ENCODE measurements around the gene ADAMTS12.
"Not testable (repeated sequence)": the region's sequence is repeated elsewhere in the genome, so short reads cannot be mapped to it uniquely, and the experiment has no call there.

Gene ADAMTS12, protein sequence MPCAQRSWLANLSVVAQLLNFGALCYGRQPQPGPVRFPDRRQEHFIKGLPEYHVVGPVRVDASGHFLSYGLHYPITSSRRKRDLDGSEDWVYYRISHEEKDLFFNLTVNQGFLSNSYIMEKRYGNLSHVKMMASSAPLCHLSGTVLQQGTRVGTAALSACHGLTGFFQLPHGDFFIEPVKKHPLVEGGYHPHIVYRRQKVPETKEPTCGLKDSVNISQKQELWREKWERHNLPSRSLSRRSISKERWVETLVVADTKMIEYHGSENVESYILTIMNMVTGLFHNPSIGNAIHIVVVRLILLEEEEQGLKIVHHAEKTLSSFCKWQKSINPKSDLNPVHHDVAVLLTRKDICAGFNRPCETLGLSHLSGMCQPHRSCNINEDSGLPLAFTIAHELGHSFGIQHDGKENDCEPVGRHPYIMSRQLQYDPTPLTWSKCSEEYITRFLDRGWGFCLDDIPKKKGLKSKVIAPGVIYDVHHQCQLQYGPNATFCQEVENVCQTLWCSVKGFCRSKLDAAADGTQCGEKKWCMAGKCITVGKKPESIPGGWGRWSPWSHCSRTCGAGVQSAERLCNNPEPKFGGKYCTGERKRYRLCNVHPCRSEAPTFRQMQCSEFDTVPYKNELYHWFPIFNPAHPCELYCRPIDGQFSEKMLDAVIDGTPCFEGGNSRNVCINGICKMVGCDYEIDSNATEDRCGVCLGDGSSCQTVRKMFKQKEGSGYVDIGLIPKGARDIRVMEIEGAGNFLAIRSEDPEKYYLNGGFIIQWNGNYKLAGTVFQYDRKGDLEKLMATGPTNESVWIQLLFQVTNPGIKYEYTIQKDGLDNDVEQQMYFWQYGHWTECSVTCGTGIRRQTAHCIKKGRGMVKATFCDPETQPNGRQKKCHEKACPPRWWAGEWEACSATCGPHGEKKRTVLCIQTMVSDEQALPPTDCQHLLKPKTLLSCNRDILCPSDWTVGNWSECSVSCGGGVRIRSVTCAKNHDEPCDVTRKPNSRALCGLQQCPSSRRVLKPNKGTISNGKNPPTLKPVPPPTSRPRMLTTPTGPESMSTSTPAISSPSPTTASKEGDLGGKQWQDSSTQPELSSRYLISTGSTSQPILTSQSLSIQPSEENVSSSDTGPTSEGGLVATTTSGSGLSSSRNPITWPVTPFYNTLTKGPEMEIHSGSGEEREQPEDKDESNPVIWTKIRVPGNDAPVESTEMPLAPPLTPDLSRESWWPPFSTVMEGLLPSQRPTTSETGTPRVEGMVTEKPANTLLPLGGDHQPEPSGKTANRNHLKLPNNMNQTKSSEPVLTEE (N-terminal part only)

DNA sequence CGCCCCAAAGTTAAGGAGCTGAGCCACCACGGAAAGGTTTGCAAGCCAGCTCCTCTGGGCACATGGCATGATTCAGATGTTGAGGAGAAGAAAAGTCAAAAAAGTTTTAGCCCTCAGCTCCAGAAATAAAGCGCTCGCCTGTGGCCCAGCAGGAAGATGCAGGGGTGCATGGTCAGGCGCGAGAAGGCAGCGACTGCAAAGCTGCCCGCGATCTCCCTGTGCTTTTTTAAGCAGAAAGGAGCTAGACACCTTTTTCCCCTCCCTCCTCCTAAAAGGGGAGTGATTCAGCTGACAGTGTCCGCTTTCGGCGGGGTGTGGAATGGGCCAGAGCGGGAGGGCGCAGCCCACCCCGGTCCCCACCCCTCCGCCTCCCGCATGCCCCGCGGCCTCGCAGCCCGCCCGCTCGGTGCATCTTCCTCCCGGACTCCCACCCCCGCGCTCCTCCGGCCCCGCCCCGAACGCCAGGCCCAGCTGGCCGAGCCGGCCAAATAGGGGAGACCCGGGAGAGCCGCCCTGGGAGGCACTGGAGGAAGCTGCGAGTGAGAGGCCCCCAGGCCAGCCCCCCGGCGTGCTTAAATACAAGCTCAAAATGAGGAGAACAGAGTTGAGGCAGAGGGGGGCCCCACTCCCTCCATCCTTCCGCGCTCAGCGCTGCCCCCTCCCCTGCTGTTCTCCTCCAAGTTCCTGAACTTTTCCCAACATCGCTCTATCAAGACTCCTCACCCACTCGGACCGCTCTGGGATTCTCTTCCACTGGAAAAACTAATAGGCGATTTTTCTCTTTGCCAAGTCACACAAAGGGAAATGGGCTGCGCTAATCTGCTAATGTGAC, at the start of gene ADAMTS12:
TSS of gene ADAMTS12 (minus strand) at position 203 of the 832 bp plus-strand sequence. CDS start at position 69, 134 bp downstream.
- no peak for DNase-seq

DNA sequence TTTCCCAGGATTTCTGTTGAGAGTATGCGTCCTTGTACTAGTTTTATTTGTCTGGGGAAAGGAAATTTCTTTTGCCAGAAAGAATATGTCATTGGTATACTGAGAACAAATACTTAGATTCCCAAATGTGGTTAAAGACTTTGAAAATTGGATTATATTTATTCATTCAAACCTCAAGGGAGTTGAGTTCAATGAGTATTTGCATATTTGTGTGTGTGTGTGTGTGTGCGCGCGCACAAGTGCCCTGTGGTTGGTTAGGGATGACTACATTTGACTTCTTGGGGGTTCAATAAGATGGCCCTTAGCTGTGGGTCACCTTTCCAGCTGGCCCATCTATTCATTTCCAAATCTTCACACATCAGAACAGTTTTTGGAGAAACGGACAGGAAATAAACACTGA, 49.3 kb upstream of the ADAMTS12 start:
- no peak for DNase-seq

DNA sequence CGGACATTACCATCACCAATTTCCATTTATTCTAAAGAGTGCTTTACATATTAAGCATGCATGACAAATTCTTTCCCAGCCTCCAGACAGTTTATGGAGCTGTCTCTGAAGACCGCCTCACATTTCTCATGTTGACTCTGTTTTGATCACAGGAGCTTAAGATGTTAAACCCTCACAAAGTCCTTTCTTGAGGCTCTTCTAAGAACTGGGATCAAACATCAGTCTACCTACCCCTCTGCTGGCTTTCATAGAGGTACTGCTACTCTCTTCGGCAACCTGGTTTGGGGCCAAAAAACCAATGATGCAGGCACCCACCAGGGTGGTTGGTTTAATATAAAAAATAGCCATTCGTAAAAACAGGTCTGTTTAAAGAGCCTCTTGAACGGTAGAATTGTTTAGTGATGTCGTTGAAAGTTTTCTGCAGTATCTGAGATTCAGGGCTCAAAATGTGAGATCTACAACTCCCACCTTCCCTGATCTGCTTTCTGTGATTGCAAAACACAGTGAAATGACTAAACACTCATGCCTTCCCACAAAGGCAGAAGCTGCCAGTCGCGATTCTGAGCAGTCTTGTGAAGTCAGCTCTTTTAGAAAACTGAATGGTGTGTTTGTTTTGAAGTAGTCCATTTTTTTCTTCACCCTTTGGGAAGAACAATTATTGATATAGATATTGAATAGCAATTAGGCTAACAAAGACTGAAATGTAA, 47.9 kb upstream of the ADAMTS12 start:
- no peak for DNase-seq

DNA sequence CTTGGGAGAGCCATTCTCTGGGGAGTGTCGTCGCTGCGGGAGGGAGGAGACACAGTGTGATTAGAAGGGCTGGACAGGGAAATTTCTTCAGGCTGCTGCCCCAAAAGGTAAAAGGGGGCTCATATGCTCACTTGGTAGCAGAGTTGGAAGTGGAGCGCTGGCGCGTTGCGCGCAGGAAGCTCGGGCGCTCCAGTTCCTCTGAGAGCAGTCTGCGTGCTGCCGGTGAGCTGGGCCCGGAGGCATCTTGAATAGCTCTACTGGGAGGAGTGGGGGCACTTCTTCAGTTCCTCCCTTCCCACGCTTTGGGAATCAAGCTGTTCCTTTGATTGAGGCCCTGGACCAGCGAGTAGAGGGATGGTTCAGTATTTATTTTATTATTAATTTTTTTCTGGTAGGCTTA, 47.1 kb upstream of the ADAMTS12 start:
- DNase-seq: no peak

DNA sequence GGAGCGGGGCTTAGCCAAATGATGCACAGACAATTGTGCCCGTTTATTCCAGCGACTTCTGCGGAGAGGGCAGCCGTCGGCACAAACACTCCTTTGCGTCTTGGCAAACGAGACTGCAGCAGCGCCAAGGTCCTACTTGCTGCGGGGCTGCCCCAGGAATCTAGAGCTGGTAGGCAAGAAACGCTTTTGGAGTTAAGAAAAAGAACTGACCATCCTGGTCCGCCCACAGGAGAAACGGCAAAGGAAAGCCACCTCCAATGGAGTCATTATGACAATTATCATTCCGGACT, 46.7 kb upstream of the ADAMTS12 start:
- DNase-seq: no peak

DNA sequence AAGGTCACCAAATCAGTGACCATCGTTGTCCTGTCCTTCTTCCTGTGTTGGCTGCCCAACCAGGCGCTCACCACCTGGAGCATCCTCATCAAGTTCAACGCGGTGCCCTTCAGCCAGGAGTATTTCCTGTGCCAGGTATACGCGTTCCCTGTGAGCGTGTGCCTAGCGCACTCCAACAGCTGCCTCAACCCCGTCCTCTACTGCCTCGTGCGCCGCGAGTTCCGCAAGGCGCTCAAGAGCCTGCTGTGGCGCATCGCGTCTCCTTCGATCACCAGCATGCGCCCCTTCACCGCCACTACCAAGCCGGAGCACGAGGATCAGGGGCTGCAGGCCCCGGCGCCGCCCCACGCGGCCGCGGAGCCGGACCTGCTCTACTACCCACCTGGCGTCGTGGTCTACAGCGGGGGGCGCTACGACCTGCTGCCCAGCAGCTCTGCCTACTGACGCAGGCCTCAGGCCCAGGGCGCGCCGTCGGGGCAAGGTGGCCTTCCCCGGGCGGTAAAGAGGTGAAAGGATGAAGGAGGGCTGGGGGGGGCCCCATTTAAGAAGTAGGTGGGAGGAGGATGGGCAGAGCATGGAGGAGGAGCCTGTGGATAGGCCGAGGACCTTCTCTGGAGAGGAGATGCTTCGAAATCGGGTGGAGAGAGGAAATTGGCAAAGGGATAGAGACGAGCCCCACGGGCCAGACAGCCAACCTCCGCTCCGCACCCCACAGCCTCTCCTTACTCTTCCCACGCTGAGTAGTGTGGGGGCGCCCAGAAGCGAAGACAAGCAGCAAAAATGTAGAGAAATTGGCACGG, 46.1 kb upstream of the ADAMTS12 start:
- DNase-seq: no peak

DNA sequence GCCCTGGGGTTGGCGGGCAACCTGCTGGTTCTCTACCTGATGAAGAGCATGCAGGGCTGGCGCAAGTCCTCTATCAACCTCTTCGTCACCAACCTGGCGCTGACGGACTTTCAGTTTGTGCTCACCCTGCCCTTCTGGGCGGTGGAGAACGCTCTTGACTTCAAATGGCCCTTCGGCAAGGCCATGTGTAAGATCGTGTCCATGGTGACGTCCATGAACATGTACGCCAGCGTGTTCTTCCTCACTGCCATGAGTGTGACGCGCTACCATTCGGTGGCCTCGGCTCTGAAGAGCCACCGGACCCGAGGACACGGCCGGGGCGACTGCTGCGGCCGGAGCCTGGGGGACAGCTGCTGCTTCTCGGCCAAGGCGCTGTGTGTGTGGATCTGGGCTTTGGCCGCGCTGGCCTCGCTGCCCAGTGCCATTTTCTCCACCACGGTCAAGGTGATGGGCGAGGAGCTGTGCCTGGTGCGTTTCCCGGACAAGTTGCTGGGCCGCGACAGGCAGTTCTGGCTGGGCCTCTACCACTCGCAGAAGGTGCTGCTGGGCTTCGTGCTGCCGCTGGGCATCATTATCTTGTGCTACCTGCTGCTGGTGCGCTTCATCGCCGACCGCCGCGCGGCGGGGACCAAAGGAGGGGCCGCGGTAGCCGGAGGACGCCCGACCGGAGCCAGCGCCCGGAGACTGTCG, 45.4 kb upstream of the ADAMTS12 start:
- no peak for DNase-seq

DNA sequence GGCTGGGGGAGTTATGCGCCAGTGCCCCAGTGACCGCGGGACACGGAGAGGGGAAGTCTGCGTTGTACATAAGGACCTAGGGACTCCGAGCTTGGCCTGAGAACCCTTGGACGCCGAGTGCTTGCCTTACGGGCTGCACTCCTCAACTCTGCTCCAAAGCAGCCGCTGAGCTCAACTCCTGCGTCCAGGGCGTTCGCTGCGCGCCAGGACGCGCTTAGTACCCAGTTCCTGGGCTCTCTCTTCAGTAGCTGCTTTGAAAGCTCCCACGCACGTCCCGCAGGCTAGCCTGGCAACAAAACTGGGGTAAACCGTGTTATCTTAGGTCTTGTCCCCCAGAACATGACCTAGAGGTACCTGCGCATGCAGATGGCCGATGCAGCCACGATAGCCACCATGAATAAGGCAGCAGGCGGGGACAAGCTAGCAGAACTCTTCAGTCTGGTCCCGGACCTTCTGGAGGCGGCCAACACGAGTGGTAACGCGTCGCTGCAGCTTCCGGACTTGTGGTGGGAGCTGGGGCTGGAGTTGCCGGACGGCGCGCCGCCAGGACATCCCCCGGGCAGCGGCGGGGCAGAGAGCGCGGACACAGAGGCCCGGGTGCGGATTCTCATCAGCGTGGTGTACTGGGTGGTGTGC, 44.7 kb upstream of the ADAMTS12 start, which contains the start of gene RXFP3:
TSS of gene RXFP3 (plus strand) at position 6 of the 636 bp plus-strand sequence. CDS start at position 361, 355 bp downstream.
- no peak for DNase-seq

DNA sequence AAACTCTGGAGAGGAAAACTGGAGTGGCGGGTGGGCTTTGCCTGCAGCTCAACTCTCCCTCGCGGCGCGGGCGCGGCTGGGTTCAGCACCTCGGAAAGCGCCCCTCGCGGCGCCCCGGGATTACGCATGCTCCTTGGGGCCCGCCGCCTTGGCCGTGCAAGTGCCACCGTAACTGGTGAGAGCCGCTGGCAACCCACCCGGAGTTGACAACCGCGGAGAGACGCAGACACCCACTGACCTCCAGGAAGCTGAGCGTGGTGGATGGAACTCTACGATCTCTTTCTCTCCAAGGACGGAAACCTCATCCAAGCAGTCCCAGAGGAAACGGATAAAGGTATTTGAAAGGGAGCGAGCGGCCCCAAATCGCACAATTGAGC, 44.2 kb upstream of the ADAMTS12 start:
- no peak for DNase-seq

DNA sequence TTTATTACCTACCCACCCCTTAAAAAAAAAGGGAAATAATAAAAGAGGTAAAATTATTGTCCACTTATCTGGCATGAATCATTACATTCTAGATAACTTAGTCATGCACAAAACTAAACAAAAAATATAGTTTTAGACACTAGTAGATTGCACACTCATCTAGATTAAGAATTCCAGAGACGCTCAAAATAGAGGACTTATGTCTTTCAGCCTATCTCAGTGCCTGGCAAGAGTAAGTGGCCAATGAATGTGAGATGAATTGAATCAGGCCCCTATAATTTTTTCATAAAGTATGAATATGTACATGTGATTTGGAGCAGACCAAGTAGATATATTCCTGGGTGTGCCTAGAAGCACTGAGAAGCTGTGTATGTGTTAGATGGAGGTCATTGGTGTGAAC, 42.4 kb upstream of the ADAMTS12 start:
- no peak for DNase-seq

DNA sequence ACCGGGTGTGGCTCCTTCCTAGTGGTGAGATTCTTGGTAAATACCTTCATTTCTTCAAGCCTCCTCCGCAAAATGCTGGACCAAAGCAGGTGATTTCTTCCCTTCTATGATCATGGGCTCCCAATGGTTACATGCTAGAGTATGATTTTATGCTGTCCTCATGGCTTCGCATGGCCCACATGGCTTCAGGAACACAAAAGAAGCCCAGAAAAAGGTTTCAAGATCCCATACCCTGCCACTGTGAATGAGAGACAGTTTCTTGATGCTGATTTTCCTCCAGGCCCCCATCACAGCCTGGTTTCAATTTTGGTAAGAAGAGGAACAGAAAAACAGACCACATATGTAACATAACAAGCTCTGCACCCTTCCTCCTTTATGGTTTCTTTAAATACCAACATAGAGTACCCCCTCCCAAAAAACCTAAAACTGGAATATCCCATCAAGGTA, 42.0 kb upstream of the ADAMTS12 start:
- DNase-seq: no peak

DNA sequence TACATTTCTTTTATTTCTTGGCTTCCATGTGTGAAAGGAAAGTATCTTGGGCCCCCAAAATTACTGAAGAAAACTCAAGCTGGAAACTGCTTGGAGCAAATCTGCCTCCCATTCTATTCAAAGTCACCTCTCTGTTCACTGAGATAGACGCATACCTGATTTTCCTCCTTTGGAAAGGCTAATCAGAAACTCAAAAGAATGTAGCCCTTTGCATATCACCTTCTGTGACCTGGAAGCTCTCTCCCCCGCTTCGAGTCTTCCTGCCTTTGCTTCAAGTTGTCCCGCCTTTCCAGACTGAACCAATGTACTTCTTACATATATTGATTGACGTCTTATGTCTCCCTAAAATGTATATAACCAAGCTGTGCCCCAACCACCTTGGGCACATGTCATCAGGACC, 39.3 kb upstream of the ADAMTS12 start:
- DNase-seq: no peak

DNA sequence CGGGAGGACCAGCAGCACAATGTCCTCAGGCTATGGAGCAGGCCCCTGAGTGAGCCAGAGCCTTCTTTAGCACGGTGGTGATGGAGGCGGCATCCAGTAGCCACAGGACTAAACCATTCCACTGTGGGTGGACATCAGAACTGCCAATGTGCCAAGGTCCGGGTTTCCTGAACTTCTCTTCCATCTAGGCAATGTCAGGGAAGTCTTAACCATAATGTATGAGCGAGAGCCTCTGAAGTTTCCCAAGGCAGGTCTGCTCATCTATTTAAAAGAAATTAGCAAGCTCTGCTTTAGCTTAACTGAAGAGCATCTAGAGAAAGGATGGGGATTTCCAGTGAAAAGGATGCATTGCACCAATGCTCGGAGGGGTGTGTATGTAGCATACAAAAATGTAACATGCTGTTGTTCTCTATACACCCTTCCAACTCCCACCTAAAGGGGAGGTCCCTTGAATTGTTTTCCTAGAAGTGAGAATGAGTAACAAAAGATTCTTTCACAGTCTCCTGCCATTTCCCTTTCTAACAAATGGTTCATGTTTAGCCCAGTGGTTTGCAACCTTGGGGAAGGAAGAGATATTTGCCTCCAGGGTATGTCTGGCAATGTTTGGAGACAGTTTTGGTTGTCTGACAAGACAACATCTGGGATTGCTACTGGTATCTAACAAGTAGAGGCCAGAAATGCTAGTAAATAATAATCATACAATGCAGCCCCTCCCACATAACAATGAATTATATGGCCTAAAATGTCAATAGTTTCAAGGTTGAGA, 38.3 kb upstream of the ADAMTS12 start:
- DNase-seq: no peak

DNA sequence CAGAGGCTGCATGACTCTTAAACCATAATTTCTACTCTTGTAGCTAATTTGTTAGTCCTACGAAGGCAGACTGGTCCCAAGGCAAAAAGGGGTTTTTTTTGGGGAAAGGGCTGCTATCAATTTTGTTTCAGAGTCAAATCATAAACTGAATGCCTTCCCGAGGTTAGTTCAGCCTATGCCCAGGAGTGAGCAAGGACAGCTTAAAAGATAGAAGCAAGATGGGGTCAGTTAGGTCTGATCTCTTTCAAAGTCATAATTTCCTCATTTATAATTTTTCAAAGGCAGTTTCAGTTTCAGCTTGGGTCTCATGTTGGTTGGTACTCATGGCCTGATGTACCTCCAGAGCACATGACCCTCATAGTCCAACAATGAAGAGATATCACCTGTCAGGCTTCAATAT, 36.5 kb upstream of the ADAMTS12 start:
- no peak for DNase-seq

DNA sequence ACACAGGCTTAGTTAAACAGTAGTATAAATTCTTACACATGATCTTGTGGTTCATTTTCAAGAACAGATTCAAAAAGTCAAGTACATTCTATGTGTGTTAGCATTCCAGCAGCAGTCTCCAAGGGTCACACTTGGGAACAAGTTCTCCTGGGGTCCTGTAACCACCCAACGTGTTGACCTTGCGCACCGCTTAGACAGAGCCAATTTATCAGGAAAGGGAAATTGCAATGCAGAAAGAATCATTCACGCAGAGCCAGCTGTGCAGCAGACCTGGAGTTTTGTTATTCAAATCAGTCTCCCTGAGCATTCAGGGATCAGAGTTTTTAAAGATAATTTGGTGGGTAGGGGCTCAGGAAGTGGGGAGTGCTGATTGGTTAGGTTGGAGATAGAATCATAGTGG, 35.9 kb upstream of the ADAMTS12 start:
- DNase-seq: no peak

DNA sequence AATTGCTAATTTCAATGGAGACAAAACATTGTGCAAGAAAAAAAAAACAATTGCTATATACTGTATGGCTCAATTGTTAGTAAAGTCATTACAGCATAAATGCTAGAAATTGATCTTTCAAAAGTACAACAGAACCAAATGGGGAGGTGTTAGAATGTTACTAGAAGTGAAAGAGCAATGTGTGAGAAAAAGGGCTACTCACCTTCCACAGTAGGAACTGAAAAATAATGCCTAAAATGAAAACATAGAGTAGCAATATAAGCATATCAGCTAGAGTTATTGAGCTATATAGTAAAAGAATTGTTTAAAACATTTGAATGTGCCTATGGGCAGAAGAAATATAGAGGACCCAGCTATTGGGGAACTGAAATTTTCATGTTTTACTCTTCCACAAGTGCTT, 33.5 kb upstream of the ADAMTS12 start:
- no peak for DNase-seq

DNA sequence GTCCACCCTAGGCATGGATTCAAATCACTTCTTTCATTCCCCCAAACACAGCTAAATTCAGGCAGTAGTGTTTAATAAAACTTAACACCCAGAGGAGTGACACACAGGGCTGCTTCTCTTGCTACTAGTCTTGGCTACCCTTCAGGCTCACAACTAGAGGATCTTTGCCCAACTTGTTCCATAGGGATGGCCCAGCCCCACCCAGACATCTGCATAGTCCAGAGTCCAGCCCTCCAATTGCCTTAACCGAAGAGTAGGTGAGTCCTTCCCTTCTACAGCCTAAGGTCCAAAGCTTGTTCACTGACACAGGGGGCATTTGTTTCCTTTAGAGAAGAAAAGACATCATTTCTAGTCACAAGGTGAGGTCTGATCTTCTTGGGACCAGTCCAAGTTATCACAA, 29.2 kb upstream of the ADAMTS12 start:
- no peak for DNase-seq

DNA sequence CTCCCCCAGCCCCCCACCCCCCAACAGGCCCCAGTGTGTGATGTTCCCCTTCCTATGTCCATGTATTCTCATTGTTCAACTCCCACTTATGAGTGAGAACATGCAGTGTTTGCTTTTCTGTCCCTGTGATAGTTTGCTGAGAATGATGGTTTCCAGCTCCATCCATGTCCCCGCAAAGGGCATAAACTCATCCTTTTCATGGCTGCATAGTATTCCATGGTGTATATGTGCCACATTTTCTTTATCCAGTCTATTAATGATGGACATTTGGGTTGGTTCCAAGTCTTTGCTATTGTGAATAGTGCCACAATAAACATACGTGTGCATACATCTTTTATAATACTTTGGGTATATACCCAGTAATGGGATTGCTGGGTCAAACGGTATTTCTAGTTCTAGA, 23.1 kb upstream of the ADAMTS12 start:
- not testable (repeated sequence) for DNase-seq

DNA sequence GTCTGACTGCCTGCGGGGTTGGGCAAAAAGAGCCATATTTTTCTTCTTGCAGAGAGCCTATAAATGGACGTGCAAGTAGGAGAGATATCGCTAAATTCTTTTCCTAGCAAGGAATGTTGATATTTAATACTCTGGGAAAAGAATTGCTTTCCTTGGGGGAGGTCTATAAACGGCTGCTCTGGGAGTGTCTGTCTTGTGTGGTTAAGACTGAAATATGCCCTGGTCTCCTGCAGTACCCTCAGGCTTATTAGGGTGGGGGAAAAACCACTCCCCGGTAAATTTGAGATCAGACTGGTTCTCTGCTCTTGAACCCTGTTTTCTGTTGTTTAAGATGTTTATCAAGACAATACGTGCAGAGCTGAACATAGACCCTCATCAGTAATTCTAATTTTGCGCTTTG, 14.5 kb upstream of the ADAMTS12 start:
- not testable (repeated sequence) for DNase-seq

All from NCI-H510A (cell line).